ENCODE data around the gene FAM221B.

Gene FAM221B

GRCh38 chr9:35769763-35770162 lies 58.8 kb downstream of the FAM221B start:
- ATAC-seq (ENCODE audit: low read depth), result no peak
- H3K27me3 ChIP-seq (ENCODE audit: insufficient read depth, poor library complexity, severe bottlenecking), result no peaks in the 10 kb centered on the region
- H3K9me3 ChIP-seq (ENCODE audit: severe bottlenecking), result no peaks in the 10 kb centered on the region
- no peak overlapping the region for H3K4me3 ChIP-seq (ENCODE audit: severe bottlenecking)
- TF ChIP-seq, protein P1, sequence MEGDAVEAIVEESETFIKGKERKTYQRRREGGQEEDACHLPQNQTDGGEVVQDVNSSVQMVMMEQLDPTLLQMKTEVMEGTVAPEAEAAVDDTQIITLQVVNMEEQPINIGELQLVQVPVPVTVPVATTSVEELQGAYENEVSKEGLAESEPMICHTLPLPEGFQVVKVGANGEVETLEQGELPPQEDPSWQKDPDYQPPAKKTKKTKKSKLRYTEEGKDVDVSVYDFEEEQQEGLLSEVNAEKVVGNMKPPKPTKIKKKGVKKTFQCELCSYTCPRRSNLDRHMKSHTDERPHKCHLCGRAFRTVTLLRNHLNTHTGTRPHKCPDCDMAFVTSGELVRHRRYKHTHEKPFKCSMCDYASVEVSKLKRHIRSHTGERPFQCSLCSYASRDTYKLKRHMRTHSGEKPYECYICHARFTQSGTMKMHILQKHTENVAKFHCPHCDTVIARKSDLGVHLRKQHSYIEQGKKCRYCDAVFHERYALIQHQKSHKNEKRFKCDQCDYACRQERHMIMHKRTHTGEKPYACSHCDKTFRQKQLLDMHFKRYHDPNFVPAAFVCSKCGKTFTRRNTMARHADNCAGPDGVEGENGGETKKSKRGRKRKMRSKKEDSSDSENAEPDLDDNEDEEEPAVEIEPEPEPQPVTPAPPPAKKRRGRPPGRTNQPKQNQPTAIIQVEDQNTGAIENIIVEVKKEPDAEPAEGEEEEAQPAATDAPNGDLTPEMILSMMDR (IDR thresholded peaks at IDR 0.05; ENCODE audit: poor library complexity, severe bottlenecking), result no peak
- no peak overlapping the region for H3K27ac ChIP-seq (ENCODE audit: poor library complexity, severe bottlenecking)
- no peaks in the 10 kb centered on the region for H3K36me3 ChIP-seq (ENCODE audit: low read depth)
- DNase-seq (ENCODE audit: low spot score), result no peak
- peaks cover 16% of the 10 kb centered on the region for H3K4me1 ChIP-seq (ENCODE audit: insufficient read depth, poor library complexity, severe bottlenecking)

GRCh38 chr9:35767458-35767857 lies 61.1 kb downstream of the FAM221B start:
- H3K4me1 ChIP-seq (ENCODE audit: insufficient read depth, poor library complexity, severe bottlenecking), result peaks cover 16% of the 10 kb centered on the region
- TF ChIP-seq, protein P1 (IDR thresholded peaks at IDR 0.05; ENCODE audit: poor library complexity, severe bottlenecking), result no peak
- ATAC-seq (ENCODE audit: low read depth), result no peak

GRCh38 chr9:35766997-35767396 lies 61.5 kb downstream of the FAM221B start:
- Histone ChIP-seq H3K27me3 (ENCODE audit: insufficient read depth, poor library complexity, severe bottlenecking) (no peaks in the 10 kb centered on the region), H3K36me3 (ENCODE audit: low read depth) (no peaks in the 10 kb centered on the region), H3K9me3 (ENCODE audit: severe bottlenecking) (no peaks in the 10 kb centered on the region), H3K4me3 (ENCODE audit: severe bottlenecking) (no peak overlapping the region), H3K4me1 (ENCODE audit: insufficient read depth, poor library complexity, severe bottlenecking) (peaks cover 11% of the 10 kb centered on the region), H3K27ac (ENCODE audit: poor library complexity, severe bottlenecking) (no peak overlapping the region)
- ATAC-seq (ENCODE audit: low read depth) (no peak), DNase-seq (ENCODE audit: low spot score) (no peak)
- TF ChIP-seq, protein P1 (IDR thresholded peaks at IDR 0.05; ENCODE audit: poor library complexity, severe bottlenecking), result no peak

More at GRCh38 chr9:35767458-35767857, 61.1 kb downstream of the FAM221B start:
- no peaks in the 10 kb centered on the region for H3K27me3 ChIP-seq (ENCODE audit: insufficient read depth, poor library complexity, severe bottlenecking)
- H3K27ac ChIP-seq (ENCODE audit: poor library complexity, severe bottlenecking), result no peak overlapping the region
- DNase-seq (ENCODE audit: low spot score), result no peak
- no peak overlapping the region for H3K4me3 ChIP-seq (ENCODE audit: severe bottlenecking)
- H3K36me3 ChIP-seq (ENCODE audit: low read depth), result no peaks in the 10 kb centered on the region
- no peaks in the 10 kb centered on the region for H3K9me3 ChIP-seq (ENCODE audit: severe bottlenecking)

Data from RWPE2 (cell line).